Glutamatergic neuron (in vitro differentiated cells): ENCODE measurements around the gene ADCY3. TPM values are rescaled to one million over a fixed set of nuclear protein-coding genes. Genes with fewer than 3 reads are reported as not detected.

Source experiments
- DNase-seq: peaks from one replicate; pipeline ENCODE4 v3.0.0; 2022
- H3K27ac Mint-ChIP-seq: one replicate; pipeline ENCODE4 v1.8.0; 2020; ENCODE audit warnings: mild to moderate bottlenecking, mixed read lengths, inconsistent platforms; ENCODE audit not compliant: unreplicated experiment
- H3K27me3 Mint-ChIP-seq: one replicate; pipeline ENCODE4 v1.8.0; 2020; ENCODE audit warnings: mild to moderate bottlenecking, moderate library complexity, mixed read lengths, inconsistent platforms; ENCODE audit not compliant: unreplicated experiment
- H3K36me3 Mint-ChIP-seq: one replicate; pipeline ENCODE4 v1.8.0; 2020; ENCODE audit warnings: mild to moderate bottlenecking, mixed read lengths, inconsistent platforms; ENCODE audit not compliant: unreplicated experiment
- H3K4me1 Mint-ChIP-seq: one replicate; pipeline ENCODE4 v1.8.0; 2020; ENCODE audit warnings: mild to moderate bottlenecking, low read depth, mixed read lengths, inconsistent platforms; ENCODE audit not compliant: unreplicated experiment
- H3K4me3 Mint-ChIP-seq: one replicate; pipeline ENCODE4 v1.8.0; 2020; ENCODE audit warnings: mild to moderate bottlenecking, mixed read lengths, inconsistent platforms; ENCODE audit not compliant: unreplicated experiment
- H3K9me3 Mint-ChIP-seq: one replicate; pipeline ENCODE4 v1.8.0; 2020; ENCODE audit warnings: mild to moderate bottlenecking, moderate library complexity, mixed read lengths, inconsistent platforms; ENCODE audit not compliant: unreplicated experiment
- total RNA-seq: library from RNA; stranded (reverse); fragmentation: NEBNext Ultra II Directional; extraction: Animal tissue kit (Norgen Biotek cat#: 25700); gene quantifications from one replicate; pipeline ENCODE4 v1.2.1, GENCODE V29; 2021; ENCODE audit not compliant: unreplicated experiment
- TF ChIP-seq, protein P1 (sequence below): fragments of 200-600 bp; sonication (generic); IDR thresholded peaks from one replicate; pipeline ENCODE4 v1.5.0; 2021; ENCODE audit not compliant: partially characterized antibody, unreplicated experiment

ADCY3 gene
- total RNA-seq, 1 donor from 2014 or later = 76.2 TPM

DNA sequence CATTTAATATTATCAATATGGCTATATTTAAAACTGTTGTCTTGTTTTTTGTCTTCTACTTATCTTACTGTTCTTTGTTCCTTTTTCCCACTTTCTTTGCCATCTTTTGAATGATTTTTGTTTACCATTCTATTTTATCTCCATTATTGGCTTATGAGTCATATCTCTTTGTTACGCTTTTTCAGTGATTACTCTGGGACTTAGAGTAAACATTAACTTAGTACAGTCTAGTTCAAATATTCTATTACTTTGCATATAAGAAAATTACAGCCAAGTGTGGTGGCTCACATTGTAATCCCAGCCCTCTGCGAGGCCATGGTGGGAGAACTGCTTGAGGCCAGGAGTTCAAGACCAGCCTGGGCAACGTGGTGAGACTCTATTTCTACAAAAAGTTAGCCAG is 26.1 kb downstream of the ADCY3 start:
- H3K9me3 Mint-ChIP-seq = peaks cover 15% of the 10 kb centered on the region
- H3K27me3 Mint-ChIP-seq = peaks cover 4% of the 10 kb centered on the region
- H3K4me1 Mint-ChIP-seq = peaks cover 2% of the 10 kb centered on the region
- peaks cover 47% of the 10 kb centered on the region for H3K36me3 Mint-ChIP-seq
- no peak overlapping the region for H3K27ac Mint-ChIP-seq
- TF ChIP-seq, protein P1, sequence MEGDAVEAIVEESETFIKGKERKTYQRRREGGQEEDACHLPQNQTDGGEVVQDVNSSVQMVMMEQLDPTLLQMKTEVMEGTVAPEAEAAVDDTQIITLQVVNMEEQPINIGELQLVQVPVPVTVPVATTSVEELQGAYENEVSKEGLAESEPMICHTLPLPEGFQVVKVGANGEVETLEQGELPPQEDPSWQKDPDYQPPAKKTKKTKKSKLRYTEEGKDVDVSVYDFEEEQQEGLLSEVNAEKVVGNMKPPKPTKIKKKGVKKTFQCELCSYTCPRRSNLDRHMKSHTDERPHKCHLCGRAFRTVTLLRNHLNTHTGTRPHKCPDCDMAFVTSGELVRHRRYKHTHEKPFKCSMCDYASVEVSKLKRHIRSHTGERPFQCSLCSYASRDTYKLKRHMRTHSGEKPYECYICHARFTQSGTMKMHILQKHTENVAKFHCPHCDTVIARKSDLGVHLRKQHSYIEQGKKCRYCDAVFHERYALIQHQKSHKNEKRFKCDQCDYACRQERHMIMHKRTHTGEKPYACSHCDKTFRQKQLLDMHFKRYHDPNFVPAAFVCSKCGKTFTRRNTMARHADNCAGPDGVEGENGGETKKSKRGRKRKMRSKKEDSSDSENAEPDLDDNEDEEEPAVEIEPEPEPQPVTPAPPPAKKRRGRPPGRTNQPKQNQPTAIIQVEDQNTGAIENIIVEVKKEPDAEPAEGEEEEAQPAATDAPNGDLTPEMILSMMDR = no peak
- no peak for DNase-seq
- no peak overlapping the region for H3K4me3 Mint-ChIP-seq

DNA sequence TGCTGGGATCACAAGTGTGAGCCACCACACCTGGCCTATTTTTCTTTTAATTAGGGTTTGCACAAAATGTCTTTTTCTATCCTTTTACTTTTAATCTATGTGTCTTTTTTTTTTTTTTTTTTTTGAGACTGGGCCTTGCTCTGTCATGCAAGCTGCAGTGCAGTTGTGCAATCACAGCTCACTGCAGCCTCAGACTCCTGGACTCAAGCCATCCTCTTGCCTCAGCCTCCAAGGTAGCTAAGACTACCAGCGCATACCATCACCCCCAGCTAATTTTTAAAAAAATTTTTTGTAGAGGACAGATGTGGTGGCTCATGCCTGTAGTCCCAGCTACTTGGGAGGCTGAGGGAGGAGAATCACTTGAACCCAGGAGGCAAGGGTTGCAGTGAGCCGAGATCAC is 27.1 kb downstream of the ADCY3 start:
- TF ChIP-seq, protein P1 = no peak
- no peak for DNase-seq
- peaks cover 40% of the 10 kb centered on the region for H3K36me3 Mint-ChIP-seq
- no peak overlapping the region for H3K4me3 Mint-ChIP-seq
- H3K27me3 Mint-ChIP-seq = peaks cover 9% of the 10 kb centered on the region
- peaks cover 18% of the 10 kb centered on the region for H3K9me3 Mint-ChIP-seq
- peaks cover 9% of the 10 kb centered on the region for H3K4me1 Mint-ChIP-seq
- H3K27ac Mint-ChIP-seq = no peak overlapping the region

DNA sequence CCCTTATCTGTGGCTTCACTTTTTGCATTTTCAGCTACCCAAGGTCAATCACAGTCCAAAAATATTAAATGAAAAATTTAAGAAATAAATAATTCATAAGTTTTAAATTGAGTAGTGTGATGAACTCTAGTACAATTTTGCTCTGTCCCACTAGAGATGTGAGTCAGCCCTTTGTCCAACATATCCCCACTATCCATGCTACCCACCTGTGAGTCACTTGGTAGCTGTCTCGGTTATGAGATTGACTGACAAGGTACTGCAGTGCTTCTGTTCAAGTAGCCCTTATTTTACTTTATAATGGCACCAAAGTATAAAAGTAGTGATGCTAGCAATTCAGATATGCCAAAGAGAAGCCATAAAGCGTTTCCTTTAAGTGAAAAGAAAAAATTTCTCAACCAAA is 28.8 kb downstream of the ADCY3 start:
- DNase-seq = no peak
- no peak overlapping the region for H3K4me3 Mint-ChIP-seq
- H3K4me1 Mint-ChIP-seq = peaks cover 24% of the 10 kb centered on the region
- TF ChIP-seq, protein P1 = no peak
- peaks cover 27% of the 10 kb centered on the region for H3K36me3 Mint-ChIP-seq
- H3K27me3 Mint-ChIP-seq = peaks cover 15% of the 10 kb centered on the region
- no peak overlapping the region for H3K27ac Mint-ChIP-seq
- peaks cover 19% of the 10 kb centered on the region for H3K9me3 Mint-ChIP-seq

DNA sequence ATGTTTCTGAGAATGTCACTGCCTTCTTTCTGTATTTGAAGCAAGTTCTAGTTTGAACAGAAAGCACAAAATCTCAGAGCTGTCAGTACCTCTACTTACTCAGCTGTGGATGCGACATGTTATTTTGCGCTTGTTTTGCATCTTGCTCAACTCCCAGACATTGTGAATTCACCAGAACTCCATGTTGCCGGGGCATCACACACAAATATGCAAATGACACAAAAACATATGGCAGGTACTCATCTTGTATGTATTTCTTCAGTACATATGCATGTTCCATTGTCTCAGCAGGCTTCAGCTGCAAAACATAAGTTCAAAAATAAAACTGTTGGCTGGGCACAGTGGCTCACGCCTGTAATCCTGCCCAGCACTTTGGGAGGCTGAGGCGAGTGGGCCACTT is 30.8 kb downstream of the ADCY3 start:
- DNase-seq = no peak
- H3K4me1 Mint-ChIP-seq = peaks cover 40% of the 10 kb centered on the region
- peaks cover 12% of the 10 kb centered on the region for H3K36me3 Mint-ChIP-seq
- no peak overlapping the region for H3K4me3 Mint-ChIP-seq
- peaks cover 19% of the 10 kb centered on the region for H3K27me3 Mint-ChIP-seq
- TF ChIP-seq, protein P1 = no peak
- no peak overlapping the region for H3K27ac Mint-ChIP-seq
- peaks cover 18% of the 10 kb centered on the region for H3K9me3 Mint-ChIP-seq

DNA sequence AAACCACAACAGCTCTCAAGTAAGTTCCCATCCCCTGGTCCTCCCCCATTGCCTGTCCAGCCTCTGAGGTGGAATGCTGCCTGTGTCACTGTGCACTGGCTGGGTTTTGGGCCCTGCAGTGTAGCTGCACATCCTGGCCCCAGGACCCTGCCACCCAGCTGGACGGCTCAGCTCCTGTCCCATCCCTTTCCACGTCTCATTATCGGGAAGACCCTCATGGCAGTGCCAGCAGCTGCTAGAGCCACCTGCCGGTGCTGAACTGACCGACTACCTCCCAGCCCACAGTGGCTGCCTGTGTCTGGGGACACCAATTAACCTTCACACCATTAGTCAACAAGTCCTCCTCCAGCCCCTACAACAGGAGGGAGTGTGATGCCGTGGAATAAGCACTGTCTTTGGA is 31.9 kb downstream of the ADCY3 start:
- peaks cover 19% of the 10 kb centered on the region for H3K27me3 Mint-ChIP-seq
- peak overlapping the region; percentile 74 for H3K4me3 Mint-ChIP-seq
- peaks cover 8% of the 10 kb centered on the region for H3K36me3 Mint-ChIP-seq
- peaks cover 18% of the 10 kb centered on the region for H3K9me3 Mint-ChIP-seq
- peak; percentile 41 for DNase-seq
- H3K4me1 Mint-ChIP-seq = peaks cover 50% of the 10 kb centered on the region
- TF ChIP-seq, protein P1 = no peak
- H3K27ac Mint-ChIP-seq = peak overlapping the region; percentile 79
